NCI-H345 treated with DMSO at 0.1 percent for 48 hours (cell line): Measurements from ENCODE around the gene CTSO.
"Not testable (repeated sequence)": the region's sequence is repeated elsewhere in the genome, so short reads cannot be mapped to it uniquely, and the experiment has no call there.

ENCODE experiments used
- DNase-seq: peaks from one replicate; lab custom pipeline; 2025; ENCODE audit not compliant: unreplicated experiment; lab: John Stamatoyannopoulos, UW

CTSO gene

DNA sequence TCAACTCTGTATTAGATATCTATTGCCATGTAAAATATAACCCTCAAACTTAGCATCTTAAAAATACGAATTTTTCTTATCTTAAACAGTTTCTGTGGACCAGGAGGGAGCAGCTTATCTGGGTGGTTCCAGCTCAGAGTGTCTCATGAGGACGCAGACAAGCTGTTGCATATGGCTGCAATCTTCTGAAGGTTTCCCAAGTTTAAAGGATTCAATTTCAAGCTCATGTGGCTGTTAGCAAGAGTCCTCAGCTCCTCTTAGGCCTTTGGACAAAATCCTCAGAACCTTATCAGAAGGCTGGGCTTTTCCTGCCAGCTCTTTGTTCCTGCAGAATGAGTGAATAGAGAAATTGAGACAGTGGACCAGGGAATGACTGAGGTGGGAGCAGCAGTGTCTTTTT, 2.8 kb upstream of the CTSO start:
- no peak for DNase-seq

GRCh38 chr4:155954939-155955338, 1.3 kb upstream of the CTSO start:
- no peak for DNase-seq

GRCh38 chr4:155954118-155954685, 536 bp upstream of the CTSO start:
- no peak for DNase-seq

DNA sequence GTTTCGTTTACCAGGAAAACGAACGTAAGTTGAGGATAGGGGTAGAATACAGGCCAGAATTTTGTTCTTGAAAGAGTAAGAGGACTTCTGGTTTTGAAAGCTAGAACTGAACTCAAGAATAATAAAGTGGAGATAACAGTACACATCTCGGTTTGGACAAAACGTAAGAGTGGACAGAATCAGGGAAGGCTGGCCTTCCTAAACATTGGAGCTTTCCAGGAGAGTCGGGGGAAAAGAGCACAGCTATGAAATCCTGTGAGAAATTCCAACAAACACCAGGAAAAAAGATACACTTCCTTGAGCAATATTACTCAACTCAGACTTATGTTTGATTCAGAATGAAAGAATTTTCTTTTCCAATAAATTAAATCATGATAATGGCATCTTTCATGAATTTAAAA, 1.2 kb downstream of the CTSO start:
- no peak for DNase-seq

DNA sequence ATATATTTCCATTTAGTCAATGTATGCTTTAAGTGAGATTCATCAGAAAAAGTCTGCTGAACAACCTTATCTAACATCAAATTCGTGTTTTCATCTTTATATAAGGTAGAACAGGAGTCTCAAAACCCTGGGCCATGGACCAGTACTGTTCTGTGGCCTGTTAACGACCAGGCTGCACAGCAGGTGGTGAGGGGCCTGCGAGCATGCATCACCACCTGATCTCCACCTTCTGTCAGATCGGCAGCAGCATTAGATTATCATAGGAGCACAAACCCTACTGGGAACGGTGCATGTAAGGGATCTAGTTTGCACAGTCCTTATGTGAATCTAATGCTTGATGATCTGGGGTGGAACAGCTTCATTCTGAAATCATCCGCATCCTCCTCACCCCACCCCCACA, 3.2 kb downstream of the CTSO start:
- DNase-seq: no peak

GRCh38 chr4:155948541-155948940, 5.1 kb downstream of the CTSO start:
- no peak for DNase-seq

DNA sequence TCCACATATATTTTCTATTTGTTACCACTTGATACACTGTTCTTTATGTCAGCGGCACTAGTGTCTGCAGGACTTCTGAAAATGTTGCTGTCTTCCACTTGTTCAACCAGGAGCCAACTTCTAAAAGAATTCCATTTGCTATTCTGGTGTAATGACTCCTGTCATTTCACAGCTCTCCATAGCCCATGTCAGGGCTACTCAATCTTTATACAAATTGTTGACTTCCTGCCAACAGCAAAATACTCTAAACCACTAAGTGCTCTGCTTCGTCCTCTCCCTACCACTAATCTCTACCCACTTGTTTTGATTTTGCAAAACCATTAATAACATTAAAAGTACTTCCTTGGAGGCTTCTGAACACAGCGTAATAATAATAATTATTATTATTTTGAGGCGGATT, 7.2 kb downstream of the CTSO start:
- no peak for DNase-seq

DNA sequence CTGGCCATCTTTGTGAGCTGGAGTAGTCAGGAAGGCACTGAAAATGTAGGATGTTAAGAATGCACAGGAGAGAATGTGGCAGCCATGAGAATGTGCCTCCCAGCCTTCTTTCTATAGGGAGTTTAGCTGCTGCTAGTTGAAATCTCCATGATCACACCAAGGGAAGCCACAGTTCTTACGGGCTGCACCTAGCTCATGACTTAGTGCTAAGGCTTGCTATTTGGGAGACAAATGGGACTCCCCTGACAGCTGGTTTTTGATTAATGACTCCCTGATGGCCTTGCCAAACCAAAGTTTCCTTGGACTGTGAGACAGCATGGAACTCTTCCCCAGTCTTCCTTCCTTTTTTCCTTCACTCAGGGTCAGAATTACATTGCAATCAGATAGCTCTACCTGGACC, 9.2 kb downstream of the CTSO start:
- no peak for DNase-seq

DNA sequence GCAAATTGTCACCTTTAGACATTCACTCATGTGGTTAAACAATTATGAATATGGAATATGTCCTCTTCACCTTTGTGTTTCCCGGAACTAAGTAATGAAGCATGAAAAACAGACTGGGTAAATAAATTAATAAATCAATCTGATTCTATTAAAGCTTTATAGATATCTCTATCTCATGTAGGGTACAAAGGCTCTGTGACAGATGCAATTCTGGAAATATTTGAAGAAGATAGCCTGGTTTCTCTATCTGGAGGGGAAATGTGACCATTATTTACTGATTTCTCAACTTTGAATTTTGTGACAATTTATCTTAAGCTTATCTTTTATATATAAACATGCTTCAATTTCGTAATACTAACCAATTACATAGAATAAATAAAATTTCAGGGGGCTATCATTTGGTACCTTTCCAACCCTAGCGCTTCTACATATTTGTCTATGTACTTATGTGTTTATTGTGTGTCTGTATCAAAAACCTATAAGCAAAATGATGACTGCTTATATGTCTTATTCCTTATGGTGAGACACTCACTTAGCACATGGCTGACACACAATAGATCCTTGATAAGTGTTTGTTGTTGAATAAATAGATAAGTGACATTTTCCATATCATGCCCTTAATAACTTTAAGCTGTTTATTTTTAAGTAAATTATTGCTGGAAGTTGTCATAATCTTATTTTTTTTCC, 9.9 kb downstream of the CTSO start:
- DNase-seq: no peak

DNA sequence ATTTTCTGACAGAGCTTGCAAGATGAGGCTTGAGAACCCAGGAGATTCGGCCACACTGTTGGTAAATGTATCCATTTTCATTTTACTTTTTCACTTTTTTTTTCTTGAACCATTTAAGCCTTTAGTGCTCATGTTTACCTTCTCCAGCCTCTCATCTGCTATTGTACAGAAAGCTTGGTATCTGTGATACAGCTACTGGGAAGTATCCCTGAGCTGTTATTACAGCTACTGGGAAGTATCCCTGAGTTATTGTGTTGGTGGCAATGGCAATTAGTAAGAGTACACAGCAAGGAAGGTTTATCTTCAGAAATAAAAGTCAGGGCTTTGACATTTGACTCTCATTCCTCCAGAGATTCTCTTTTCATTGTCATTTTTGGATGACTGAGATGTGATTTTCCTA, 11.8 kb downstream of the CTSO start:
- no peak for DNase-seq

DNA sequence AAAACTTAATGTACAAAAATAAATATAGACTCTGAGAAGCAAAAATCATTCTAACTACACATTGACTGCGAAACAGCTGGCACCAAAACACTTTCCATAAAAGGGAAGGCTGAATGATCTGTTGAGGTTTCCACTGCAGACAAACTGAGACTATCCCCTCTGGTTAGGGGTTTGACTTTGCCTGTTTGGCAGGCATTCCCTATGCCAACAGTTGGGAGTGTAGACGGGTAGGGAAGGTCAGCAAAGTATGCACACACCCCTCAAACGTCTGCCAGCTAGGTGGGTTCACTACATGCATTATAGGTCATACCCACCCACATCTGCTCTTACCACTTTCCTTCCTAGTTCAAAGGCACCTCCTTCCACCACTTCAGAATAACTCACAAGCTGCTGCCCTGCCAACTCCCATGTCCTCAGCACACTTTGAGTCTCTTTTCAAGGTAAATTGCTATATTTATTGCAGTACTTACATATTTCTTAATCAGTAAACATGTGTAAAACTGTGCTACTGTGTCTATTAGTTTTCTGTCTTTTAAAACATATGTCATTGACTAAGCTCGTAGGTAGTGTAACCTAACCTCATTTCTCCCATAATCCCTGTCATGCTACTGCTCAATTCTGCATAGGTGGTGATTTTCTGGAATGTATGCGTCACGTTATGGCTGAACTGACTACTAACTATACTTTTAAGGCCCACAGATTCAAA, 12.4 kb downstream of the CTSO start:
- DNase-seq: no peak

- DNase-seq: no peak
Observed at GRCh38 chr4:155935389-155935986, 18.2 kb downstream of the CTSO start.

DNA sequence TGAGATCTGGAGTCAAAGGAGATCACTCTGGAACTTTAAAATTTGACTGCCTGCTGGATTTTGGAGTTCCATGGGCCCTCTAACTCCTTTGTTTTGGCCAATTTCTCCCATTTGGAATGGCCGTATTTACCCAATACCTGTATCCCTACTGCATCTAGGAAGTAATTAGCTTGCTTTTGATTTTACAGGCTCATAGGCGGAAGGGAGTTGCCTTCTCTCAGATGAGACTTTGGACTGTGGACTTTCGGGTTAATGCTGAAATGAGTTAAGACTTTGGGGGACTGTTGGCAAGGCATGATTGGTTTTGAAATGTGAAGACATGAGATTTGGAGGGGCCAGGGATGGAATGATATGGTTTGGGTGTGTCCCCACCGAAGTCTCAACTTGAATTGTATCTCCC, 19.0 kb downstream of the CTSO start:
- DNase-seq: not testable (repeated sequence)

- DNase-seq: no peak
Observed at GRCh38 chr4:155931634-155932033, 22.0 kb downstream of the CTSO start.

DNA sequence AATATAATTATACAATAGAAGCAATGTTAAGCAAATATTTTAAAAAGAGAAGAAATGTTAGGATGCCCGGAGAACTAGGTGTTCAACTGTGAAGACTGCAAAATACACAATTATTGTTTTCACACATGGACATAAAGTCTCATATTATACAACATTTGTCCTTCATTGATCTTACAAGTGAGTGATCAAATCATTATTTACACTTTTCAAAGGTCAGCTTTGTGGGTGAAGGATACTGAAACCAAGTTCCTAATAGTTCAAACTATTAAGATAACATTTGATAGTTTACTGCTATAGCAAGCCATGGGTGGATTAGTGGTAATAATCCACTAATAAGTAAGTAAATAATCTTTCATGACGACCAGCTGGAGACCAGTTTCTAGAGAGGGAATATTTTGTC, 23.3 kb downstream of the CTSO start:
- no peak for DNase-seq

GRCh38 chr4:155929833-155930232, 23.8 kb downstream of the CTSO start:
- DNase-seq: no peak

DNA sequence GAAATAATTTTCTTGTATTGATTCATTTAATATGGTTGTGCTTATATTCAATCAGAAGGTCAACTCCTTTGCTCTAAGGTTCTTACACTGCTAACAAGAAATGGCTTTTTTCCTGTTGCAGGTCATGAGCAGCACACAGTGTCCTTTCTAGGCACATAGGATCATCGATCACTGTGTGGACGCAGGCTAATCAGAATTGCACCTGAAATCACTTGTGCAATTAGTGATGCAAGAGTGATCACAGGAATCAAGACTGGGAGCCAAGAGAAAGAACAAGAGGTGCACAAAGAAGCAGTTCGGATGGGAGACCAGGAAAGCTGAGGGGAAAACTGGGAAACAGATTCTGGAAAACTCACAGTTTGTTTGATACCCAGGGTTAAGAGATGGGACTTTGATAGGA, 29.0 kb downstream of the CTSO start:
- no peak for DNase-seq

- no peak for DNase-seq
Observed at GRCh38 chr4:155921597-155921996, 32.1 kb downstream of the CTSO start.

DNA sequence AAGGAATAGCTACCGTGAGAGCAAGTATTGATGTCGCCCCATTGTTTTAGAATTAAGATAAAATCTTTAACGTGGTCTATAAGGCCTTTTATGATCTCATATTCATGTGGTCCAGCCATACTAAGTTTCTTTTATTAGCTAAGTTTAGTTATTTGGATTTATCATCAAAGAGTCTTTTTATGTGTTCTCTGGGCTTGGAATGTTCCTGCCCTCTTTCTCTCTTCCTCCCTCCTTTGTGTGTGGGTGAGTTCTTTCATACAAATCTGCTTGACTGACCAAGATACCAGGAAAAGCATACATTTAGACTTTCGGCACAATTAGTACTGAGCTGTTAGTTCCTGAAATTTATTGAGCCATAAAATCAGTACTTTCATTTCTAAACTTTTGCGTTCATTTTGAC, 38.9 kb downstream of the CTSO start:
- no peak for DNase-seq

GRCh38 chr4:155911905-155912304, 41.8 kb downstream of the CTSO start:
- no peak for DNase-seq

GRCh38 chr4:155909615-155910226, 43.9 kb downstream of the CTSO start:
- DNase-seq: no peak
